ENCODE results near the gene MAG. TPM values are rescaled to one million over a fixed set of nuclear protein-coding genes. Genes with fewer than 3 reads are reported as not detected.

Gene MAG
- total and polyA plus RNA-seq, 2 of the 13 experiments (the other 11 are each of a cell fraction or from before 2014, with no cell fraction given): 0.20 to 1.3 TPM

- no peak for TF ChIP-seq RARG (CRISPR knock-in tag; IDR thresholded peaks at IDR 0.05; ENCODE audit: low read depth)
These were observed 18.2 kb upstream of the MAG start (continued) for GRCh38 chr19:35273686-35274259.

GRCh38 chr19:35274323-35274722 lies 17.6 kb upstream of the MAG start:
- no TSS peak for BruUV-seq (replicated peaks)
- H3K9me3 ChIP-seq (ENCODE audit: low read length): no peaks in the 10 kb centered on the region
- no peak for FAIRE-seq
- CTCF ChIA-PET (ENCODE audit: low intra/inter-chr PET ratio, low total read pairs): no interaction called here
- no peaks in the 10 kb centered on the region for H4K20me1 ChIP-seq (ENCODE audit: insufficient read depth, low read length)
- H3K27me3 ChIP-seq (ENCODE audit: control insufficient read depth in 1 of 2, insufficient read depth in 2 of 2, low read length in 2 of 2): no peaks in the 10 kb centered on the region
- H3K4me1 ChIP-seq (ENCODE audit: insufficient read depth, low read length): peaks cover 13% of the 10 kb centered on the region
- POLR2A ChIA-PET: interaction anchor here (1.1 to 1.2 kb wide), 2 partner anchors 8 to 42 kb away, joined by 4 read pairs; no protein-coding TSS in a partner anchor
- no peak overlapping the region for H3K27ac ChIP-seq (ENCODE audit: extremely low read length, insufficient read depth, low read length)
- in situ Hi-C loops (cut with HindIII; ENCODE audit: extremely low pct_ligation_motif_present, low pct_unique_long_range_greater_than_20kb) (no loop called here), intact Hi-C loops (cut with micrococcal nuclease; ENCODE audit: unreplicated experiment) (no loop called here)
- H2AFZ ChIP-seq (ENCODE audit: low read length): no peak overlapping the region
- 100% methylated on average over 5 of the region's 5 CpGs for WGBS (ENCODE audit: low lambda C conversion rate)
- peaks cover 7% of the 10 kb centered on the region for H3K79me2 ChIP-seq (ENCODE audit: insufficient read depth, low read length)
- no peak overlapping the region for H3K4me3 ChIP-seq (replicated peaks in 1 of 3; ENCODE audit: insufficient read depth in 1 of 3, low read depth in 2 of 3, low read length in 3 of 3)
- H3K9ac ChIP-seq (ENCODE audit: insufficient read depth, low read depth, low read length): no peak overlapping the region
- no peak for DNase-seq (ENCODE audit: low spot score)
- ATAC-seq: no peak
- TF ChIP-seq TCF7L2 (IDR thresholded peaks at IDR 0.05; ENCODE audit: low read depth, low read length): no peak
- TF ChIP-seq E2F5 (CRISPR knock-in tag; conservative IDR thresholded peaks at IDR 0.05): no peak
- TF ChIP-seq ZNF235 (CRISPR knock-in tag; IDR thresholded peaks at IDR 0.05; ENCODE audit: borderline replicate concordance): no peak
- no peak for TF ChIP-seq RAD21 (CRISPR knock-in tag; IDR thresholded peaks at IDR 0.05)
- no peak for TF ChIP-seq MAFG (CRISPR knock-in tag; IDR thresholded peaks at IDR 0.05)
- TF ChIP-seq CTCF (CRISPR knock-in tag; IDR thresholded peaks at IDR 0.05): no peak
- TF ChIP-seq CSRNP2 (CRISPR knock-in tag; conservative IDR thresholded peaks at IDR 0.05; ENCODE audit: low read depth): no peak
- no peak for TF ChIP-seq GRHL1 (CRISPR knock-in tag; conservative IDR thresholded peaks at IDR 0.05)
- no peak for TF ChIP-seq DPF2 (CRISPR knock-in tag; IDR thresholded peaks at IDR 0.05; ENCODE audit: borderline replicate concordance, low read depth)
- TF ChIP-seq MBD4 (IDR thresholded peaks at IDR 0.05; ENCODE audit: borderline replicate concordance, low read length): no peak
- TF ChIP-seq ZNF251 (CRISPR knock-in tag; IDR thresholded peaks at IDR 0.05): no peak
- no peak overlapping the region for H3K4me2 ChIP-seq (ENCODE audit: low read depth, low read length)
- H3K36me3 ChIP-seq (replicated peaks in 1 of 2; ENCODE audit: control insufficient read depth in 1 of 2, insufficient read depth in 2 of 2, low read length in 2 of 2): peaks cover 26 to 47% of the 10 kb centered on the region in 2 experiments
